Testis (tissue), 3 donors: Measurements from ENCODE around the gene MAP3K7CL. TPM values are rescaled to one million over a fixed set of nuclear protein-coding genes. Genes with fewer than 3 reads are reported as not detected.

Experiments used
- DNase-seq: peaks from one replicate; pipeline ENCODE4 v3.0.0-alpha.2; 2019
- H3K27ac ChIP-seq, 2 donors: fragments of 200-600 bp; sonication (generic); one replicate each; pipeline ENCODE4 v1.5.1; 2019
- H3K27me3 ChIP-seq: fragments of 200-600 bp; sonication (generic); one replicate; pipeline ENCODE4 v1.5.1; 2019
- H3K36me3 ChIP-seq: fragments of 200-600 bp; sonication (generic); one replicate; pipeline ENCODE4 v1.5.1; 2017; ENCODE audit warnings: low read depth; ENCODE audit errors: missing control alignments
- H3K4me1 ChIP-seq: fragments of 200-600 bp; sonication (generic); one replicate; pipeline ENCODE4 v1.5.1; 2019
- H3K4me3 ChIP-seq, 2 donors: fragments of 200-600 bp; sonication (generic); one replicate each; pipeline ENCODE4 v1.5.1; 2017 to 2019
- H3K9me3 ChIP-seq: fragments of 200-600 bp; sonication (generic); one replicate; pipeline ENCODE4 v1.5.1; 2017
- CTCF ChIP-seq, 3 experiments: fragments of 450-650 bp in 2 of 3; fragments of 200-600 bp in 1 of 3; sonication (generic) in 1 of 3; IDR thresholded peaks; one replicate each; pipeline ENCODE4 v1.5.1; 2016 to 2019; ENCODE audit warnings: antibody characterized with exemption in 3 of 3, mild to moderate bottlenecking in 2 of 3, moderate library complexity in 1 of 3
- POLR2A ChIP-seq: fragments of 450-650 bp; IDR thresholded peaks from one replicate; pipeline ENCODE4 v1.6.1; 2017; ENCODE audit warnings: antibody characterized with exemption, mild to moderate bottlenecking, moderate library complexity
- WGBS, 2 donors: methylation state at CpG; one replicate each; pipeline ENCODE4 v1.1.5; 2018; 5-methylcytosine and 5-hydroxymethylcytosine counted together
- intact Hi-C: fragments of 100-400 bp; cut with DNase I; formaldehyde crosslinking; loops from one replicate; pipeline ENCODE4 v1.15.1; 2023; ENCODE audit warnings: low total_unique reads
- polyA plus RNA-seq: library from polyadenylated mRNA; stranded (reverse); fragments of 350-450 nt; fragmentation: Illumina TruSeq; extraction: RNeasy Lipid Tissue Mini Kit (QIAGEN cat#74804); gene quantifications from one replicate; pipeline ENCODE4 v1.2.3, GENCODE V29; 2014; ENCODE audit warnings: low read depth, low replicate concordance; ENCODE audit not compliant: insufficient read depth
- total RNA-seq, 2 donors: library from RNA; depleted of rRNA; stranded (reverse); fragments of >200 nt; gene quantifications; one replicate each; pipeline ENCODE4 v1.2.3, GENCODE V29; 2016

Gene MAP3K7CL
- total and polyA plus RNA-seq, 3 donors from 2014 or later = 9.9 to 16.1 (median 15.3) TPM

GRCh38 chr21:29187944-29188343 lies 57.5 kb downstream of the MAP3K7CL start:
- intact Hi-C loops = no loop called here
- DNase-seq = no peak
- H3K36me3 ChIP-seq = no peaks in the 10 kb centered on the region
- H3K4me3 ChIP-seq = no peak overlapping the region
- no peaks in the 10 kb centered on the region for H3K9me3 ChIP-seq
- H3K27ac ChIP-seq = no peak overlapping the region
- H3K4me1 ChIP-seq = no peaks in the 10 kb centered on the region
- 91% methylated on average over 2 of the region's 2 CpGs for WGBS, 2 donors
- TF ChIP-seq POLR2A = no peak
- TF ChIP-seq CTCF (IDR thresholded peaks at IDR 0.05) = no peak
- H3K27me3 ChIP-seq = no peaks in the 10 kb centered on the region

GRCh38 chr21:29189353-29189752 lies 58.9 kb downstream of the MAP3K7CL start:
- DNase-seq = no peak
- 92 to 98% methylated on average over 2 of the region's 2 CpGs for WGBS, 2 donors
- no peaks in the 10 kb centered on the region for H3K4me1 ChIP-seq
- no peaks in the 10 kb centered on the region for H3K9me3 ChIP-seq
- H3K36me3 ChIP-seq = no peaks in the 10 kb centered on the region
- intact Hi-C loops = no loop called here
- no peak overlapping the region for H3K4me3 ChIP-seq
- TF ChIP-seq POLR2A (no peak), CTCF (IDR thresholded peaks at IDR 0.05) (no peak)
- H3K27me3 ChIP-seq = no peaks in the 10 kb centered on the region
- no peak overlapping the region for H3K27ac ChIP-seq

- 87 to 93% methylated on average over 2 of the region's 2 CpGs for WGBS, 2 donors
- no peaks in the 10 kb centered on the region for H3K27me3 ChIP-seq
- no peak for TF ChIP-seq POLR2A
- no peak for TF ChIP-seq CTCF (IDR thresholded peaks at IDR 0.05)
- H3K4me1 ChIP-seq = no peaks in the 10 kb centered on the region
- no peak overlapping the region for H3K4me3 ChIP-seq
- no peak overlapping the region for H3K27ac ChIP-seq
- intact Hi-C loops = no loop called here
- DNase-seq = no peak
- H3K9me3 ChIP-seq = no peaks in the 10 kb centered on the region
- H3K36me3 ChIP-seq = no peaks in the 10 kb centered on the region
Observed at GRCh38 chr21:29190923-29191331, 60.5 kb downstream of the MAP3K7CL start.

- no peak for TF ChIP-seq CTCF (IDR thresholded peaks at IDR 0.05)
- no peak for TF ChIP-seq POLR2A
- no peaks in the 10 kb centered on the region for H3K9me3 ChIP-seq
- H3K27ac ChIP-seq = no peak overlapping the region
- H3K36me3 ChIP-seq = no peaks in the 10 kb centered on the region
- no peaks in the 10 kb centered on the region for H3K4me1 ChIP-seq
- DNase-seq = peak; percentile 54
- peak overlapping the region; percentile 7 to 29 for H3K4me3 ChIP-seq
- intact Hi-C loops = no loop called here
- no peaks in the 10 kb centered on the region for H3K27me3 ChIP-seq
- 34 to 47% methylated on average over 10 of the region's 10 CpGs for WGBS, 2 donors
Observed at GRCh38 chr21:29193072-29193471, 62.6 kb downstream of the MAP3K7CL start.

GRCh38 chr21:29193901-29194300 lies 63.5 kb downstream of the MAP3K7CL start:
- Histone ChIP-seq H3K9me3 (no peaks in the 10 kb centered on the region), H3K4me1 (no peaks in the 10 kb centered on the region), H3K4me3 (peak overlapping the region in 1 of 2 donors; percentile 29), H3K36me3 (no peaks in the 10 kb centered on the region), H3K27me3 (no peaks in the 10 kb centered on the region), H3K27ac (no peak overlapping the region)
- intact Hi-C loops = no loop called here
- no peak for DNase-seq
- TF ChIP-seq POLR2A = no peak
- TF ChIP-seq CTCF (IDR thresholded peaks at IDR 0.05) = no peak
- WGBS, 2 donors = 45 to 47% methylated on average over 6 of the region's 6 CpGs
